LNCaP clone FGC (cell line): ENCODE measurements around the gene SOHLH1.

ENCODE experiments used
- DNase-seq: peaks from one replicate; pipeline ENCODE4 v3.0.0-alpha.2; 2011; ENCODE audit warnings: low read depth
- H3K4me3 ChIP-seq: 2 replicates; pipeline ENCODE4 v1.5.1; 2011; ENCODE audit warnings: mild to moderate bottlenecking, low read depth, low read length, control low read depth
- CTCF ChIP-seq: IDR thresholded peaks from 2 replicates; pipeline ENCODE4 v1.5.1; 2012; ENCODE audit warnings: mild to moderate bottlenecking; ENCODE audit not compliant: control insufficient read depth, insufficient read depth; ENCODE audit errors: extremely low read depth

The SOHLH1 gene

GRCh38 chr9:135698767-135699166 lies 514 bp downstream of the SOHLH1 start:
- no peak for DNase-seq
- TF ChIP-seq CTCF = no peak
- no peak overlapping the region for H3K4me3 ChIP-seq

DNA sequence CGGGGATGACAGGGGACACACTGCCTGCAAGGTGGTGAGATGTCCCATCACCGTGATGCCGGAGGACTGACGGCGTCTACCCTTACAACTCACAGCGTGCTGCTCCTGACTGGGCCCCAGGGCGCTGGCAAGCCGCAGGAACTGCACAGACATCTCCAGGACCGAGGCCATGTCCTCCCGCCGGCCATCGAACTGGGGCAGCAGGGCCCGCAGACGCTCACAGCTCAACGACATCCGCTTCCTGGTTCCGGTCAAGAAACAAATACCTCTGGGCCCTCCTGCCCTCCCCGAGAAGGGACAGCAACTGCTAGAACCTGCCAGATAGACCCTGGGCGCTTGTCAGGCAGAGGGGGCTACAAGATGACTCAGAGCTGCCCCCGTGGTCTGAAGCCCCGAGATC lies 1.0 kb downstream of the SOHLH1 start:
- DNase-seq = no peak
- no peak for TF ChIP-seq CTCF
- no peak overlapping the region for H3K4me3 ChIP-seq

DNA sequence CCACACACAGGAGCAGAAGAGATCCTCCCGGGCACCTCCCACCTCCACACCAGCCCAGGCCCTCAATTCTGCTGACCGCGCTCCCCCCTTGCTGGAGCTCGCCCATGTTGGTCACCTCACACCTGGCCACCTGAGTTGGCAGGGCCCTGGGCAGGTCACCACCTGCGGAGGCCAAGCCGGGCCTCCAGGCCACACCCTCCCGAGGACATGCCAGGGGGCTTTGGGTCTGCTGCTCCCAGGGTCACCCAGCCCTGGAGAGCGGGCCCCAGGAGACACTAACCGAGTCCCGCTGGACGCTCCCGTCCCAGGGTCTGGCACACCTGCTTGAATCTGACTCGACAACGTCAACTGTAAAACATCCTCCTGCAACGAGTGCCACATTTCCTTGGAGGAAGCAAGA lies 2.1 kb downstream of the SOHLH1 start:
- H3K4me3 ChIP-seq = no peak overlapping the region
- no peak for TF ChIP-seq CTCF
- DNase-seq = no peak

DNA sequence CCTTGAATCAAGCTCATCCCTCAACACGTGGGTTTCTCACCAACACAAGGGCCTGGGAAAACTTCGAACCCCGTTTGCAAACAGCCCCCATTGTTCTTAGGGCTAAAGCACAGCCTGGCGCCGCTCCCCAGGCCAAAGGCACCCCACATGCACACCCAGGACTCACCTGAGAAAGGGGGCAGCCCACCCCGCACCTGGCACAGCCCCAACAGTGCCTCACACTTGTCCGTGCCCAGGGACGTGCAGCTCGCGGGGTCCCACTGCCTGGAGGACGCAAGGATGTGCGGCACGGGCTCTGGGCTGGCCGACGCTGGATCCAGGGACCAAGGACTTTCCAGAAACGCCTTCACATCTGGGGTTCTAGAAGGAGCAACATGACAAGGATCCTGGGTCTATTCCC lies 2.8 kb downstream of the SOHLH1 start:
- no peak overlapping the region for H3K4me3 ChIP-seq
- TF ChIP-seq CTCF = no peak
- no peak for DNase-seq

GRCh38 chr9:135695642-135696041 lies 3.6 kb downstream of the SOHLH1 start:
- H3K4me3 ChIP-seq = no peak overlapping the region
- no peak for TF ChIP-seq CTCF
- DNase-seq = no peak

- TF ChIP-seq CTCF = no peak
- no peak for DNase-seq
- no peak overlapping the region for H3K4me3 ChIP-seq
These were observed 4.2 kb downstream of the SOHLH1 start for GRCh38 chr9:135695036-135695435.

GRCh38 chr9:135694414-135694813 lies 4.9 kb downstream of the SOHLH1 start:
- no peak for TF ChIP-seq CTCF
- no peak for DNase-seq
- H3K4me3 ChIP-seq = no peak overlapping the region
